GM12864 (cell line): Measurements from ENCODE around the gene MACROD2.

ENCODE experiments used
- DNase-seq: peaks from one replicate; pipeline ENCODE4 v3.0.0-alpha.2; 2011; ENCODE audit warnings: low read depth
- H3K4me3 ChIP-seq: 2 replicates; pipeline ENCODE4 v1.5.1; 2011; ENCODE audit warnings: mild to moderate bottlenecking, low read depth, low read length, control low read depth
- TF ChIP-seq, protein P1 (sequence below): IDR thresholded peaks from 2 replicates; pipeline ENCODE4 v1.5.1; 2011; ENCODE audit warnings: low read depth, mild to moderate bottlenecking, moderate library complexity, low read length, control low read depth, inconsistent platforms; ENCODE audit errors: missing control alignments

MACROD2 gene

DNA sequence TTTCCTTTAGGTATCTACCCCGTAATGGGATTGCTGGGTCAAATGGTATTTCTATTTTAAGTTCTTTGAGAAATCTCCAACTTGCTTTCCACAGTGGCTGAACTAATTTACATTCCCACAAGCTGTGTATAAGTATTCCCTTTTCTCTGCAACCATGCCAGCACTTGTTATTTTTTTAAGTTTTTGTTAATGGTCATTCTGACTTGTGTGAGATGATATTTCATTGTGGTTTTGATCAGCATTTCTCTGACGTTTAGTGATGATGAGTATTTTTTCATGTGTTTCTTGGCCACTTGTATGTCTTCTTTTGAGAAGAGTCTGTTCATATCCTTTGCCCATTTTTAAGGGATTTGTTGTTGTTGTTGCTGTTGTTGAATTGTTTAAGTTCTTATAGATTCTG, 1706.8 kb downstream of the MACROD2 start:
- no peak for DNase-seq
- TF ChIP-seq, protein P1, sequence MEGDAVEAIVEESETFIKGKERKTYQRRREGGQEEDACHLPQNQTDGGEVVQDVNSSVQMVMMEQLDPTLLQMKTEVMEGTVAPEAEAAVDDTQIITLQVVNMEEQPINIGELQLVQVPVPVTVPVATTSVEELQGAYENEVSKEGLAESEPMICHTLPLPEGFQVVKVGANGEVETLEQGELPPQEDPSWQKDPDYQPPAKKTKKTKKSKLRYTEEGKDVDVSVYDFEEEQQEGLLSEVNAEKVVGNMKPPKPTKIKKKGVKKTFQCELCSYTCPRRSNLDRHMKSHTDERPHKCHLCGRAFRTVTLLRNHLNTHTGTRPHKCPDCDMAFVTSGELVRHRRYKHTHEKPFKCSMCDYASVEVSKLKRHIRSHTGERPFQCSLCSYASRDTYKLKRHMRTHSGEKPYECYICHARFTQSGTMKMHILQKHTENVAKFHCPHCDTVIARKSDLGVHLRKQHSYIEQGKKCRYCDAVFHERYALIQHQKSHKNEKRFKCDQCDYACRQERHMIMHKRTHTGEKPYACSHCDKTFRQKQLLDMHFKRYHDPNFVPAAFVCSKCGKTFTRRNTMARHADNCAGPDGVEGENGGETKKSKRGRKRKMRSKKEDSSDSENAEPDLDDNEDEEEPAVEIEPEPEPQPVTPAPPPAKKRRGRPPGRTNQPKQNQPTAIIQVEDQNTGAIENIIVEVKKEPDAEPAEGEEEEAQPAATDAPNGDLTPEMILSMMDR, result no peak
- H3K4me3 ChIP-seq, result no peak overlapping the region

DNA sequence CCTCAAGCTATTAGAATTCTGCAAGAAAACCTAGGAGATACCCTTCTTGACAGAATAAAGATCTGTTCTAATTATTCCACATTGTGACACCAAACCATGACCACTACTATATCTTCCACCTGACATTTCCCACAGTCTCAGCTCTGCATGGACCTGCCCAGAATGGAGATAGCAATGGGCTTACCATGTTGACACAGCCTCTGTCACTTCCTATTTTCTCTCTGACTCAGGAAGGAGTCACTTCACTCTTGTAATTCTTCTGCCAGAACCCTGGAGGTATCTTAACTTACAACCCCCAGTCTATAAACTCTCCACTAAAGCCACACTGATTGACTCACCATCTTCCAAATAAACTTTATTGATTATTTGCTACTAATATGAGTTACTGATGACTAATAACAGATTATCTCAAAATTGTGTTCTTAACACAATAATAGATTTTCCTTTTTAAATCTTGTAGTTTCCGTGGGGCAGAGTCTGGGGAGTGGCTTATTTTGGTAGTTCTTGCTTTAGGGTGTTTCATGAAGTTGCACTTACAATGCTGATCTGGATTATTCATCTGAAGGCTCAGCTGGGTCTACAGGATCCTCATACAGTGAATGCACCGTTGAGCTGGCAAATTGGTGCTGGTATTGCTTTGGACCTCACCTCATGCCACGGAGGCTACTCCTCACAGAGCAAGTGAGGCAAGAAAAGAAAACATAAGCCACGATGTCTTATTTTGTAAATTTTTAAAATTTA, 1708.0 kb downstream of the MACROD2 start:
- no peak for DNase-seq
- TF ChIP-seq, protein P1, result no peak

DNA sequence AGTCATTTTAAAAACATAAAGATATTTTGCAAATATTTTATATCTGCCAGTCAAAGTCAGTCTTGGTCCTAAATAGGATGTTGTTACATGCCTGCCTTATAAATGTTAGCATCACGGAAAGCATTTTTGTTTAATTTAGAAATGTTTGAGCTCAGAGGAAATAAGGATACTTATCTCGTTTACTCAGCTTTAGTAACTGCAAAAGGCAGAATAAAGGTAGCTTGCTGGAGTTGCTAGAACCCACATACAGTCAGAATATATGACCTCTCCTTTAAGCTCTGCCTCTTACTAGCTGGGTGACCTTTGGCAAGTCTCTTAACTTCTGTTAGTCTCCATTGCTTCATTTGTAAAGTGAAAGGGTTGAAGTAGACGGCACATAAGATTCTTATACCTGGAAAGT, 1710.7 kb downstream of the MACROD2 start:
- TF ChIP-seq, protein P1, result no peak
- DNase-seq, result no peak
- no peak overlapping the region for H3K4me3 ChIP-seq

More for the DNA sequence above, 1708.0 kb downstream of the MACROD2 start:
- H3K4me3 ChIP-seq, result no peak overlapping the region

DNA sequence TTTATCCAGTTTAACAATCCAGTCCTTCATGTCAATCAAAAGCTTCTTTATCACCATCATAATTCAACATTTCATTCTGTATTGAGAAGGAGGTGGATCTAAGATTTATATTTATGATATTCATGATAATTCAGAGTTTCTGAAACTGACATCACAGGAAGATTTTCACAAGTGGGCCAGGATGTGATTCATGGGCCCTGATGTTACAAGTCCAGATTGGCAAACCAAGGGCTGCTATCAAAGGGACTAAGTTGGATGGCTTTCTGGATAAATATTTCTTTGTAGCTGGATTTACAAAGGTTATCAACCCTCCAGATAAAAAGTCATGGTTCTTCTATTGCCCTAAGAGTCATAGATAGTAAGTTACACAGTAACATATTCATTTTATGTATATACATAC, 1711.4 kb downstream of the MACROD2 start:
- DNase-seq, result no peak
- H3K4me3 ChIP-seq, result no peak overlapping the region
- TF ChIP-seq, protein P1, result no peak

DNA sequence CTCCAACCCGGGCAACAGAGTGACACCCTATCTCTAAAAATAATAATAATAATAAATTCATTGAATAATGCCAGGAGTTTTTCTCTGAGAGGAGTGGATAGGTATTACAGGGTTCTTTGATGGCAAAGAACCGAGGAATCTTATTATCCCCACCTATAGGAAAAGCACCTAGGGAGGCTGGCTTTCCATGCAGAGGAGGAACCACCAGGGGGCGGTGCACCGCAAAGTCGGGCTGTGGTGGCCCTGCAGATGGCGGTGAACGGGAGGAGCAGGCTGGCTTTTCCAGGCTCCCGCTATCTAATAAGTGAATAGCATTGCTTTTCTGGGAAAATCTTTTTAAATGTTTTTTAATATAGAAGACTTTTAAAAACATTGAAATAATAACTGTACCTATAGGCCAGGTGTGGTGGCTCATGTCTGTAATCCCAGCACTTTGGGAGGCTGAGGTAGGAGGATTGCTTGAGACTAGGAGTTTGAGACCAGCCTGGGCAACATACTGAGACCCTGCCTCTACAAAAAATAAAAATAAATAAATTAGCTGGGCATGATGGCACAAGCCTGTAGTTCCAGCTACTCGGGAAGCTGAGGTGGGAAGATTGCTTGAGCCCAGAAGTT, 1713.8 kb downstream of the MACROD2 start:
- TF ChIP-seq, protein P1, result peak; percentile 80
- DNase-seq, result peak; percentile 12
- no peak overlapping the region for H3K4me3 ChIP-seq

DNA sequence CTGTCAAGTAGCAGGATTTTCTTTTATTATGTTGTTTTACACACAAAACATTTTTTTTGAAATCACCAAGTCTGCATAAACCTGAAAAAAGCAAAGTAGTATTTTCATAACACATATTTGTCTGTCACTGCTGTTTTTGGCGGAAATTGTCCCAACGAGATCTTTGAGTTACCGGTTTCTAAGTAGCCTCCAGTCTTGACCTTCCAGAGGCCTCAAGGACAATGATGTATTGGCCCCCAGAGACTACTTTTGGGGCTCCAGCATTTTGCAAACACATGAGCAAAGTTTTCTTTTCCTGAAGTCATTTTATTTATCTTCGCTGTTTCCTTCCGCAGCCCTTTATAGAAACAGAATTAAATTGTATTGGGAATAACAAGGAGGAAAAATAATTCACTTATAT, 1715.3 kb downstream of the MACROD2 start:
- no peak overlapping the region for H3K4me3 ChIP-seq
- no peak for DNase-seq
- TF ChIP-seq, protein P1, result no peak

DNA sequence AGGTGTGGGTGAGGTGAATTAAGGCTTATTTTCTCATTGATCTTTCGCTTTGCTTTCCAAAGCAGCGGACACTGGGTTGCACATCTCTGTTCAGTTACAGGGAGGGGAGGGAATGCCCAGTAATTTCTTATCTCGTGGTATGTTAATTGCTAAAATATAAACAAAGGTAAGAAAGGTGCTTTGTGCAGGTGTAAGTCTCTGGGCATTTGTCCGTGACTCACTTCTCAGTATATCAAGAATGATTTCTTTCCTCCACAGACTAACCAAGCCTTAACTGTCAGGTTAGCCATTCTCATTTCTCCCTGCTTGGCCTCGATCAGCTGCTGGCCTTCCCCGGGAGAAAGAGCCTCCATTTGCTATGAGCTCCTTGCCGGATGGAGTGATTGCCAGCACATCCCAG, 1715.9 kb downstream of the MACROD2 start:
- no peak overlapping the region for H3K4me3 ChIP-seq
- DNase-seq, result no peak
- TF ChIP-seq, protein P1, result no peak
